SJCRH30 (cell line): ENCODE results near the gene NEDD4L. TPM values are rescaled to one million over a fixed set of nuclear protein-coding genes. Genes with fewer than 3 reads are reported as not detected.
"Not testable (repeated sequence)": the region's sequence is repeated elsewhere in the genome, so short reads cannot be mapped to it uniquely, and the experiment has no call there.

ENCODE experiments used
- DNase-seq, 2 experiments: peaks; one replicate each; pipeline ENCODE4 v3.0.0-alpha.2; 2015 to 2020
- H3K27ac ChIP-seq: fragments of 250-450 bp; sonication (Bioruptor Pico); 2 replicates; pipeline ENCODE4 v1.5.1; 2020; ENCODE audit warnings: mild to moderate bottlenecking, moderate library complexity
- H3K27me3 ChIP-seq: fragments of 250-450 bp; sonication (Bioruptor Pico); 2 replicates; pipeline ENCODE4 v1.5.1; 2020; ENCODE audit warnings: mild to moderate bottlenecking, moderate library complexity
- H3K36me3 ChIP-seq: fragments of 250-450 bp; sonication (Bioruptor Pico); 2 replicates; pipeline ENCODE4 v1.5.1; 2020; ENCODE audit warnings: mild to moderate bottlenecking, moderate library complexity
- H3K4me1 ChIP-seq: fragments of 250-450 bp; sonication (Bioruptor Pico); 2 replicates; pipeline ENCODE4 v1.5.1; 2020; ENCODE audit warnings: mild to moderate bottlenecking, moderate library complexity
- H3K4me3 ChIP-seq: fragments of 250-450 bp; sonication (Bioruptor Pico); 2 replicates; pipeline ENCODE4 v1.5.1; 2020; ENCODE audit warnings: mild to moderate bottlenecking, moderate library complexity
- H3K9me3 ChIP-seq: fragments of 250-450 bp; sonication (Bioruptor Pico); replicated peaks from 2 replicates; pipeline ENCODE4 v1.5.1; 2020; ENCODE audit warnings: mild to moderate bottlenecking, moderate library complexity
- total RNA-seq: library from RNA; depleted of rRNA; stranded (reverse); fragments of >200 nt; shearing (Covaris generic); gene quantifications from 2 replicates; pipeline ENCODE4 v1.2.3, GENCODE V29; 2014

NEDD4L gene
- total RNA-seq, 1 experiment from 2014 or later: 29.3 TPM

GRCh38 chr18:58042826-58043490 is 1.1 kb upstream of the NEDD4L start:
- Histone ChIP-seq H3K4me3 (peak overlapping the region; percentile 81), H3K36me3 (no peaks in the 10 kb centered on the region), H3K27ac (no peak overlapping the region), H3K27me3 (no peaks in the 10 kb centered on the region), H3K4me1 (no peaks in the 10 kb centered on the region; the same call in 1 of the 2 replicates), H3K9me3 (no peaks in the 10 kb centered on the region)
- DNase-seq: peak in 1 of 2 experiments; percentile 4

GRCh38 chr18:58044370-58045241 is 580 bp downstream of the NEDD4L start:
- DNase-seq: peak; percentile 24 to 35
- no peaks in the 10 kb centered on the region; the same call in 1 of the 2 replicates for H3K4me1 ChIP-seq
- H3K9me3 ChIP-seq: no peaks in the 10 kb centered on the region
- no peaks in the 10 kb centered on the region for H3K36me3 ChIP-seq
- H3K27me3 ChIP-seq: no peaks in the 10 kb centered on the region
- no peak overlapping the region for H3K27ac ChIP-seq
- peak overlapping the region; percentile 81 for H3K4me3 ChIP-seq

- H3K27me3 ChIP-seq: no peaks in the 10 kb centered on the region
- H3K4me3 ChIP-seq: peak overlapping the region; percentile 81
- peak in 1 of 2 experiments; percentile 3 for DNase-seq
- H3K9me3 ChIP-seq: no peaks in the 10 kb centered on the region
- H3K27ac ChIP-seq: no peak overlapping the region
- no peaks in the 10 kb centered on the region for H3K36me3 ChIP-seq
- H3K4me1 ChIP-seq: no peaks in the 10 kb centered on the region; the same call in 1 of the 2 replicates
Observed at GRCh38 chr18:58045242-58046092, 1.4 kb downstream of the NEDD4L start.

- H3K27me3 ChIP-seq: no peaks in the 10 kb centered on the region
- H3K27ac ChIP-seq: no peak overlapping the region
- H3K36me3 ChIP-seq: no peaks in the 10 kb centered on the region
- peak overlapping the region; percentile 81 for H3K4me3 ChIP-seq
- no peaks in the 10 kb centered on the region for H3K9me3 ChIP-seq
- H3K4me1 ChIP-seq: no peaks in the 10 kb centered on the region; the same call in 1 of the 2 replicates
- DNase-seq: no peak
Observed at GRCh38 chr18:58046093-58046793, 2.2 kb downstream of the NEDD4L start.

DNA sequence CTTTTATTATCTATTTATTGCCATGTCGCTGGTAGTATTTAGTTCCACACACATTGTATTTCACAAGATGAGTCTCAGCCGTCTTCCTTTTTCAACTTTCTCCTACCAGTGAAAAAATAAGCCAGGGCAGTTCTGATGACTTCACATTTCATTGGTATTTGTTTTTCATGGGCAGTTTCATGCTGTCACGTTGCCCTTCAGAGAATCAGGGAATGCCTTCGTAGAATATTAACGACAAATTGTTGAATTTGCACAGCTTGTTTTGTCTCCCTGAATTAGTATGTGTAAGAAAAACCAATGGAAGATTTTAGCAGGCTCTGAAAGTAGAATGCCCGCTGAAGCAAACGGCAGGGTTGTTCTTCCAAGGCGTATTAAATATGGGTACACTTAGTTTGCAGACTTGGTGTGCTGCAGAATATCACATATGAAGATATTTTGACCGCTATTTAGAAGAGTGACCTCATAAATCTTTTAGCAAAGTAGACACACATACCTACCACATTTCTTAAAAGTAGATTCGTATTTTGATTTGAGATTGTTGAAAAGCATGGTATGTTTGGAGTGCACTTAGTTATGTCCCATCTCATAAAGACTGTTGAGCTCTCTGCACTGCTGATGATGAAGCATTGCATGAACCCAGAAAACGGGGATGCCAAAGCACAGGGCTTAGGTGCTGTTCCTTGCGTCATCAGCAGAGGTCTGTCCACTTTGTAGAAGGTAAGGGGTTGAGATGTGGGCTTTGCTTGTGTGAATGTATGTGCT is 2.9 kb downstream of the NEDD4L start:
- Histone ChIP-seq H3K27me3 (no peaks in the 10 kb centered on the region), H3K27ac (no peak overlapping the region), H3K4me3 (no peak overlapping the region), H3K9me3 (no peaks in the 10 kb centered on the region), H3K36me3 (no peaks in the 10 kb centered on the region), H3K4me1 (no peaks in the 10 kb centered on the region; the same call in 1 of the 2 replicates)
- no peak for DNase-seq

GRCh38 chr18:58047556-58047882 is 3.5 kb downstream of the NEDD4L start:
- H3K27ac ChIP-seq: no peak overlapping the region
- DNase-seq: no peak
- no peaks in the 10 kb centered on the region for H3K36me3 ChIP-seq
- no peak overlapping the region for H3K4me3 ChIP-seq
- no peaks in the 10 kb centered on the region for H3K27me3 ChIP-seq
- H3K4me1 ChIP-seq: no peaks in the 10 kb centered on the region; the same call in 1 of the 2 replicates
- no peaks in the 10 kb centered on the region for H3K9me3 ChIP-seq

- Histone ChIP-seq H3K4me3 (no peak overlapping the region), H3K36me3 (no peaks in the 10 kb centered on the region), H3K9me3 (no peaks in the 10 kb centered on the region), H3K4me1 (no peaks in the 10 kb centered on the region; the same call in 1 of the 2 replicates), H3K27ac (no peak overlapping the region), H3K27me3 (no peaks in the 10 kb centered on the region)
- DNase-seq: no peak
Observed at GRCh38 chr18:58048081-58048642, 4.1 kb downstream of the NEDD4L start.

- Histone ChIP-seq H3K9me3 (no peaks in the 10 kb centered on the region), H3K27ac (no peak overlapping the region), H3K27me3 (no peaks in the 10 kb centered on the region), H3K36me3 (no peaks in the 10 kb centered on the region), H3K4me1 (no peaks in the 10 kb centered on the region), H3K4me3 (no peak overlapping the region)
- DNase-seq: no peak
Observed at GRCh38 chr18:58049000-58049688, 5.1 kb downstream of the NEDD4L start.

DNA sequence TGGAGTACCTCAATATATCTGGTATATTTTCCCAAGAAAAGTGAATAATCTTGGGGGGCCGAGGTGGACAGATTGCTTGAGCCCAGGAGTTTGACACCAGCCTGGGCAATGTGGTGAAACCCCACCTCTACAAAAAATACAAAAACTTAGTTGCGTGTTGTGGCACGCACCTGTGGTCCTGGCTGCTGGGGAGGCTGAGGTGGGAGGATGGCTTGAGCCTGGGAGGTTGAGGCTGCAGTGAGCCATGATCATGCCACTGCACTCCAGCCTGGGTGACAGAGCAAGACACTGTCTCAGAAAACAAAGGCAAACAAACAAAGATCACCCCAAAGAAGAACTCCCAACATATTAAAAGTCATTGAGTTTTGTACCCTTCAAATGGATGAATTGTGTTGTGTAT is 6.9 kb downstream of the NEDD4L start:
- H3K4me1 ChIP-seq, H3K4me3 ChIP-seq, DNase-seq: not testable (repeated sequence)

DNA sequence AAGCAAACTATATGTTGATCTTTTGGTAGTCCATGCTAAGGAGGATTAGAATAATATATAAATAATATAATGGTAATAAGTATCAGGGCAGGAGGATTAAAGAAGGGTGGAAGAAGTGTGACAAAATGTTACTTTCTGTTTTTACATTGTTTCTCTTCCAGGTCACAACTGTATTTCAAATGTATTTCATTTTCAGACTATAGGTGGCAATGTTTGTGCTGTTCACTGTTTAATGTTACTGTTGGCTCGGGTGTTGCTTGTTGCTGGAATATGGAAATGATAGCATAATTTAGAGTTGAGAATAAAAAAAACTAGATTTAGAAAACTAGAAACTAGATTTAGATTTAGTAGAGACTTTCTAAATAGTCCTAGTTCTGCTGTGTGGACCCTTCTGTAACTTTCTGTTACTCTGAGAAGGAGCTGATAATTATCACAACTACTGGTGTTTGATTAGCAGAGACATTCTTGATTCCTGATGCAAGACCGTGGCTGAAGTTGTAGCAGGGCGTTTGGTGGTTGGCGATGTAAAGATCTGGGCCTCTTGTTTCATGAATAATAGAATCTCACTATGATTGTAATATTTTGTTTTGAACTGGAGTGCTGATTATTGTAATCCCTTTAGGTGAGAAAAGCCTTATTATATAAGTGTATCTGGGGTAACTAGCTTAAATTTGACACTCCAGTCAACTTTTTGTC is 7.9 kb downstream of the NEDD4L start:
- Histone ChIP-seq H3K4me1 (no peaks in the 10 kb centered on the region), H3K9me3 (no peaks in the 10 kb centered on the region), H3K27ac (no peak overlapping the region), H3K4me3 (no peak overlapping the region), H3K36me3 (no peaks in the 10 kb centered on the region), H3K27me3 (no peaks in the 10 kb centered on the region)
- no peak for DNase-seq

More for the DNA sequence above, 6.9 kb downstream of the NEDD4L start:
- H3K36me3 ChIP-seq, H3K27me3 ChIP-seq, H3K27ac ChIP-seq, H3K9me3 ChIP-seq: not testable (repeated sequence)

GRCh38 chr18:58052960-58053359 is 8.9 kb downstream of the NEDD4L start:
- no peaks in the 10 kb centered on the region for H3K9me3 ChIP-seq

GRCh38 chr18:58054041-58054781 is 10.2 kb downstream of the NEDD4L start:
- no peak for DNase-seq
- H3K27me3 ChIP-seq: no peaks in the 10 kb centered on the region
- no peak overlapping the region for H3K27ac ChIP-seq
- H3K9me3 ChIP-seq: no peaks in the 10 kb centered on the region
- H3K4me1 ChIP-seq: peaks cover 5% of the 10 kb centered on the region; the same call in 1 of the 2 replicates
- H3K4me3 ChIP-seq: no peak overlapping the region
- H3K36me3 ChIP-seq: no peaks in the 10 kb centered on the region

More at GRCh38 chr18:58052960-58053359, 8.9 kb downstream of the NEDD4L start:
- Histone ChIP-seq H3K4me3 (no peak overlapping the region), H3K27me3 (no peaks in the 10 kb centered on the region), H3K36me3 (no peaks in the 10 kb centered on the region), H3K4me1 (peaks cover 5% of the 10 kb centered on the region; the same call in 1 of the 2 replicates), H3K27ac (no peak overlapping the region)
- DNase-seq: no peak
